SK-N-SH (cell line): ENCODE results near the gene C10orf120.

Experiments
- CTCF ChIP-seq: fragments of 200-600 bp; sonication (generic); IDR thresholded peaks from 2 replicates; pipeline ENCODE4 v1.6.1; 2017; ENCODE audit warnings: antibody characterized with exemption, mild to moderate bottlenecking, moderate library complexity
- GABPA ChIP-seq: IDR thresholded peaks from 2 replicates; pipeline ENCODE4 v1.4.0; 2012; ENCODE audit warnings: low read depth, mild to moderate bottlenecking

- TF ChIP-seq CTCF (no peak), GABPA (no peak)
Measured at GRCh38 chr10:122673731-122674130, 25.9 kb downstream of the C10orf120 start.
